ENCODE measurements around the gene PRKAG2.
"Not testable (repeated sequence)": the region's sequence is repeated elsewhere in the genome, so short reads cannot be mapped to it uniquely, and the experiment has no call there.

Gene PRKAG2

DNA sequence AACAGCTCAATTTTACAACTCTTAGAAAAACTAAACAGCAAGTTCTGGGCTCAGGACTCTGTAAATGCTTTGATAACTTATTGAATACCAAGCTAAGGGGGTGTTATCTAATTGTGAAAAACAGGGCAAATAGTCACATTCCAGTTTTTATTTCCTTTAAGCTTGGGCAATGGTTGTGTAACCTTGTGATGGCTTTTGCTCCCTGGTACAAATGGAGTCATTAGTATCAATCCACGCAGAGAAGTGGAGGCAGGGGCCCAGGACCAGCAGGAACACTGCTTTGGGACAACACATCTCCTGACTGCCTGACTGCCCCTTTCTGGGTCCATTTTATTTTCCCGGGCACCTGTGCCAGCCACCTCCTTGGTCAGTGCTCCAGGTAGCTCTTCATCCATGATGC, 5.8 kb upstream of the PRKAG2 start:
- TF ChIP-seq, protein P1, sequence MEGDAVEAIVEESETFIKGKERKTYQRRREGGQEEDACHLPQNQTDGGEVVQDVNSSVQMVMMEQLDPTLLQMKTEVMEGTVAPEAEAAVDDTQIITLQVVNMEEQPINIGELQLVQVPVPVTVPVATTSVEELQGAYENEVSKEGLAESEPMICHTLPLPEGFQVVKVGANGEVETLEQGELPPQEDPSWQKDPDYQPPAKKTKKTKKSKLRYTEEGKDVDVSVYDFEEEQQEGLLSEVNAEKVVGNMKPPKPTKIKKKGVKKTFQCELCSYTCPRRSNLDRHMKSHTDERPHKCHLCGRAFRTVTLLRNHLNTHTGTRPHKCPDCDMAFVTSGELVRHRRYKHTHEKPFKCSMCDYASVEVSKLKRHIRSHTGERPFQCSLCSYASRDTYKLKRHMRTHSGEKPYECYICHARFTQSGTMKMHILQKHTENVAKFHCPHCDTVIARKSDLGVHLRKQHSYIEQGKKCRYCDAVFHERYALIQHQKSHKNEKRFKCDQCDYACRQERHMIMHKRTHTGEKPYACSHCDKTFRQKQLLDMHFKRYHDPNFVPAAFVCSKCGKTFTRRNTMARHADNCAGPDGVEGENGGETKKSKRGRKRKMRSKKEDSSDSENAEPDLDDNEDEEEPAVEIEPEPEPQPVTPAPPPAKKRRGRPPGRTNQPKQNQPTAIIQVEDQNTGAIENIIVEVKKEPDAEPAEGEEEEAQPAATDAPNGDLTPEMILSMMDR (IDR thresholded peaks at IDR 0.05), result no peak
- TF ChIP-seq ZFX (IDR thresholded peaks at IDR 0.05; ENCODE audit: borderline replicate concordance), result no peak
- H3K27ac ChIP-seq, result no peak overlapping the region

DNA sequence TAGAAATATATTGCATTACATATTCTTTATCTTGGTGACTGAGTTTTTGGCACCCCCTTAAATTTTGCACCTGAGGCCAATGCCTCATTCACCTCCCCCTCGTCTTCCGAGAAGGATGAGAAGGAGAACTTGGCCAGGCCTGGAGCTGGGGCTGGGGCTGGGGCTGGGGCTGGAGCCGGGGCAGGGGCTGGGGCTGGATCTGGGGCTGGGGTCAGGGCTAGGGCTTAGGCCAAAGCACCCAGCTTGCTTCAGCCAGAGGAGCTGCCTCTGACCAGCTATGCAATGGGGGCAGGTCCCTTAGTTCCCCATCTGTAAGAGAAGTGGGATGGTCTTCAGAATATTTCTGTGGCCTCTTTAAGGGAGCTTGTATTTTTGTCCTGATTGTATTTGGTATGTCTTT, 3.8 kb upstream of the PRKAG2 start:
- no peak for TF ChIP-seq ZFX (IDR thresholded peaks at IDR 0.05; ENCODE audit: borderline replicate concordance)
- TF ChIP-seq, protein P1 (IDR thresholded peaks at IDR 0.05), result no peak
- no peak overlapping the region for H3K27ac ChIP-seq

DNA sequence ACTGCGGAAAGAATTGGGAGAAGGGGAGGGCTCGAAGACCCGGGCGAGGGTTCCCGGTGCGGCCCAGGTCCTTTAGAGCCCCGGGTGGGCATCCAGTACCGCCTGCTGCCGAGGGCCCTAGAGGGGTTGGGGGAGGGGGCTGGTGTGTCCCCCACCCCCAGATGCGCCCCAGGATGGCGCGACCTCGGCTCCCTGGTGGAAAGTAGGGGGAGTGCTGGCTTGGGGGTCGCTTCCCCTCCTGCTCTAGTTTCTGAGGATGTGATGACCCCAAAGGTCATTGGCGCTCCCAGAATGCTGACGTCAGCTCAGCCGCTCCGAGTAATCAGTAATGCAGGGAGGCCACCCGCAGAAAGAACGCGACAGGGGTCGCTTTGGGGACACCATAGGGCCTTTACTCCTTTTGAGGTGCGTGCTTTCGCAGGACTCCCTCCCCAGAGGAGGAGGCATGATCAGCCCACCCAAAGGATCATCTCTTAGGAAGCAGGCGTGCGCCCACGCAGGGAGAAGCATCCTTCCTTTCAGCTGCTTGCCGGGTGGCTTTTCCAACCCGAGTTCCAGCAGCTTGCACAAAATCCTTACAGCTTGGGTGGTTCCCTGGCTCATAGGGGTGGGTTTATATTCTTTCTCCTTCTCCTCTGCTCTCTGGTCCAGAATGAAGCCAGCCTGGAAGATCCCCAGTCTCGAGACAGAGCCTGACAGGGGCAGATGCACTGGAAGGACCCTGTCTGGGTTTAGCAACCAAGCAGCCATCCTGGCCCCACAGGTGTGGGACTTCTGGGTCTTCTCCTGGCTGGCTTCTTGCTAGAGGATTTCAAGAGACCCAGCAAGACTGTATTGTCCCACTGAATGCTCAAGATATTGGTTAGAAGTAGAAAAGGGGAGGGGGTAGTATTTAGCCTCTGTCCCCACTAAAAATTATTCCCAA, 1.3 kb upstream of the PRKAG2 start:
- TF ChIP-seq, protein P1 (IDR thresholded peaks at IDR 0.05), result no peak
- TF ChIP-seq ZFX (IDR thresholded peaks at IDR 0.05; ENCODE audit: borderline replicate concordance), result no peak
- no peak overlapping the region for H3K27ac ChIP-seq

DNA sequence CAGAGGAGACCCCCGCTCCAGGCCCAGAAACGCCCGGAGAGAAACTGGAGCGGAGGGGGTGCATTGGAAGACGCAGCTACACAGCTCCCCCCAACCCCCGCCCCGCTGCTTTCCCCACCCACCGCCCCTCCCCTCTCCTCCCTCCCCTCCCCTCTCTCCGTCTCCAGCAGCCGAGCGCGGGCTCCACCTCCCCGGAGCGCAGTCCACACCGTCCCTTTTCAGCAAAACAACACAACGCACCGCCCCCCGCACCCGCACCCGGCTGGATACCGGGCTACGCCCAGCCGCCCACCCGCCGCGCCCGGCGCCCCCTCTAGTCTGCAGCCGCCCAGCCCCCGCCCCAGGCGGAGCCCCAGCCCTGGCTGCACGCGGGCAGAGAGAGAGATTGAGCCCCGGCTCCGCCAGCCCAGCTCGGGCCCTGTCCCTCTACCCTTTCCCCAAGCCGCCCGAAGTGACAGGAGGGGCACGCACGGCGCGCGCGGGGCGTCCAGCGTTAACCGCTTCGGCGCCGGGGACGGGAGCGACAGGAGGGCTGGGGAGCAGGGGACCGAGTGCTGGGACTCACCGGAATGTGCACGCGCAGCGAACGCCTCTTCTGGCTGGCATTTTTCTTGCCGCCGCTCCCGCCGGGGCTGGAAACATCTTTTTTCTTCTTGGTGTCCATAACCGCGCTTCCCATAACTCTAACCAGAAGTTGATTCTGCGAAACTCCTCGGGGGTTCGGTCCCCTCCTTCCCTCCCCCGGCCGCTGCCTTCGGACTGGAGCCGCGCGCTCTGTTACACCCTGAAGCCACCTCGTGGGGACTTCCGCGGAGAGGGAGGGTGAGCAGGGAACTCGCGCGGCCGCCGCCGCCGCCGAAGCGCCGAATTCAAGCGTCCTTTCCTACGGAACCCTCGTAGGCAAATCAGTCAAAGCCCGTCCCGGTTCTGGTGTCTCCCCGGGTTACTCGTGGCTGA, 695 bp downstream of the PRKAG2 start:
- TF ChIP-seq ZFX (IDR thresholded peaks at IDR 0.05; ENCODE audit: borderline replicate concordance), result no peak
- TF ChIP-seq, protein P1 (IDR thresholded peaks at IDR 0.05), result no peak
- H3K27ac ChIP-seq, result peak overlapping the region; percentile 46

DNA sequence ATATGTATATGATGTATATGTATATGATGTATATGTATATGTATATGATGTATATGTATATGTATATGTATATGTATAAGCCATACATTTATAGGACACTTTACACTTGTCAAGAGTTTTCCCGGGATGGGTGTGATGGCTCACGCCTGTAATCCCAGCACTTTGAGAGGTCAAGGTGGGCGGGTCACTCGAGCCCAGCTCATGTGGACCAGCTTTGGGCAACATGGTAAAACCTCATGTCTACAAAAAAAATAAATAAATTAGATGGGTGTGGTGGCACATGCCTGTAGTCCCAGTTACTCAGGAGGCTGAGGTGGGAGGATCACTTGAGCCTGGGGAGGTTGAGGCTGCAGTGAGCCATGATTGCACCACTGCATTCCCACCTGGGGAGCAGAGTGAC, 2.4 kb downstream of the PRKAG2 start:
- H3K27ac ChIP-seq, result not testable (repeated sequence)

DNA sequence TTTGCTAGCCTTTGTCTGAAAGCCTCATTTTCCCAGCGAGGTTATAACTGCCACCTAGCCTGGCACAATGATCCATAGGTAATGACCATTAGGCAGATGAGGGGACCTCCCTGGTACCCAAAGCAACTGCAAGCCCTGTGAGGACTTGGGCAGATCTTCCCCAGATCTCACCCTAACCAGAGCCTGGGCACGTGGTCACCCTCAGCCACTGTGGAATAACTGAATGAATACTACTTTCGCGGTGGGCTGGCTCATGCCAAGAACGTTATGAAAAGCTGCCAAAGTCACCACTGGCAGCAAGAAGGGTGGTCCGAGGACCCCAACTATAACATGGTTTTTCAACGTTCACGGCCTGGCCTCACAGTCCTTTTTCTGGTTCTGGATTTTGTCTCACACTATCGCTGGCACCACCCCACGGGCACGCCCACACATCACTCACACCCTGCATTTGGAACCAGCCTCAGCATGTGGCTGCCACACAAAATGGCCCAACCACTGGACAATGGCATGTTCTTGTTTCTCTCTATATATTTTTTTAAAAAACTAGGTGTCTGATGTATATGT, 3.4 kb downstream of the PRKAG2 start:
- no peak overlapping the region for H3K27ac ChIP-seq
- TF ChIP-seq, protein P1 (IDR thresholded peaks at IDR 0.05), result no peak
- no peak for TF ChIP-seq ZFX (IDR thresholded peaks at IDR 0.05; ENCODE audit: borderline replicate concordance)
